SK-N-SH (cell line): ENCODE data around the gene SNX8.
A peak's percentile ranks its signal among the peaks of the same experiment; 100 is the strongest.

ENCODE experiments used
- EP300 ChIP-seq, 2 experiments: IDR thresholded peaks; 2 replicates each; pipeline versions ENCODE4 v1.4.0 to v1.6.1; 2012; ENCODE audit warnings: borderline replicate concordance in 1 of 2, low read depth in 1 of 2, low read length in 1 of 2
- EZH2phosphoT487 ChIP-seq: fragments of 200-600 bp; sonication (generic); IDR thresholded peaks from 2 replicates; pipeline ENCODE4 v1.6.1; 2017; ENCODE audit warnings: low read depth, mixed run types, mild to moderate bottlenecking, antibody characterized with exemption, moderate library complexity, borderline replicate concordance
- FOXJ3 ChIP-seq: sonication (generic); formaldehyde crosslinking; IDR thresholded peaks from 2 replicates; pipeline ENCODE4 v1.5.1; 2020; ENCODE audit warnings: mild to moderate bottlenecking, missing genetic modification reagents
- JUND ChIP-seq: IDR thresholded peaks from 2 replicates; pipeline ENCODE4 v1.4.0; 2012
- NRF1 ChIP-seq: IDR thresholded peaks from 2 replicates; pipeline ENCODE4 v1.6.1; 2012; ENCODE audit warnings: low read depth, mild to moderate bottlenecking, low read length
- RAD21 ChIP-seq: IDR thresholded peaks from 2 replicates; pipeline ENCODE4 v1.6.1; 2012; ENCODE audit warnings: mild to moderate bottlenecking, low read length
- RFX5 ChIP-seq: IDR thresholded peaks from 2 replicates; pipeline ENCODE4 v1.6.1; 2012; ENCODE audit warnings: mild to moderate bottlenecking, improper control_type of control experiment, low read length
- TAF1 ChIP-seq: IDR thresholded peaks from 2 replicates; pipeline ENCODE4 v1.6.1; 2012; ENCODE audit warnings: low read depth, mild to moderate bottlenecking, low read length, moderate library complexity, borderline replicate concordance

GRCh38 chr7:2314209-2314955 lies at the start of gene SNX8:
- TF ChIP-seq EP300 (IDR thresholded peaks at IDR 0.05; ENCODE audit: borderline replicate concordance in 1 of 2, low read depth in 1 of 2, low read length in 1 of 2), result no peak
- no peak for TF ChIP-seq JUND
- TF ChIP-seq EZH2phosphoT487, result no peak
- no peak for TF ChIP-seq FOXJ3
- peak; percentile 77 for TF ChIP-seq NRF1
- peak; percentile 62; the same call in 1 of the 2 replicates for TF ChIP-seq TAF1
- peak; percentile 5; the same call in 1 of the 2 replicates for TF ChIP-seq RAD21
- TF ChIP-seq RFX5, result no peak
